ENCODE measurements around the gene ZNF112. TPM values are rescaled to one million over a fixed set of nuclear protein-coding genes. Genes with fewer than 3 reads are reported as not detected.
A peak's percentile ranks its signal among the peaks of the same experiment; 100 is the strongest.
"Not testable (repeated sequence)": the region's sequence is repeated elsewhere in the genome, so short reads cannot be mapped to it uniquely, and the experiment has no call there.

ZNF112 gene
- total and polyA plus RNA-seq, 8 donors, result 3.2 to 13.1 (median 11.7) TPM

DNA sequence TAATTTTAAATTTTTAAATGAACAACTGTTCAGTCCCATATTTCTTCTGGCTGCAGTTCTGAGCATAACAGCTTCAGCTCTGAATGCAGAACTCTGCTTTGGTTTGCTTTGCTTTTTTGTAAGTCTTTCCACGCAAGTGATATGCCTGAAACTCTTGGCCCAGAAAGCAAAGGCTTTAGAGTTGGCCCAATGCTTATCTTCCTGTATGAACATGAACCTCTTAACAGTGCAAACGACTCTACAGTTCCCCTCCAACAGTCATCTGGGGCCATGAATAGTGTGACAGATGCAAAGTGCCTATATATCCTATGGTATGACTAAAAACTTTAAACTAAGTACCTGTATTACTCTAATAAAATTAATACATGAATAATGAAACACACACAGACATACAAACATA lies 14.7 kb downstream of the ZNF112 start:
- ATAC-seq (no peak), DNase-seq (no peak)
- H3K4me1 ChIP-seq, result no peaks in the 10 kb centered on the region
- no peak overlapping the region for H3K4me3 ChIP-seq
- H3K36me3 ChIP-seq, result peaks cover 0 to 67% of the 10 kb centered on the region in 2 donors
- TF ChIP-seq, protein P1, sequence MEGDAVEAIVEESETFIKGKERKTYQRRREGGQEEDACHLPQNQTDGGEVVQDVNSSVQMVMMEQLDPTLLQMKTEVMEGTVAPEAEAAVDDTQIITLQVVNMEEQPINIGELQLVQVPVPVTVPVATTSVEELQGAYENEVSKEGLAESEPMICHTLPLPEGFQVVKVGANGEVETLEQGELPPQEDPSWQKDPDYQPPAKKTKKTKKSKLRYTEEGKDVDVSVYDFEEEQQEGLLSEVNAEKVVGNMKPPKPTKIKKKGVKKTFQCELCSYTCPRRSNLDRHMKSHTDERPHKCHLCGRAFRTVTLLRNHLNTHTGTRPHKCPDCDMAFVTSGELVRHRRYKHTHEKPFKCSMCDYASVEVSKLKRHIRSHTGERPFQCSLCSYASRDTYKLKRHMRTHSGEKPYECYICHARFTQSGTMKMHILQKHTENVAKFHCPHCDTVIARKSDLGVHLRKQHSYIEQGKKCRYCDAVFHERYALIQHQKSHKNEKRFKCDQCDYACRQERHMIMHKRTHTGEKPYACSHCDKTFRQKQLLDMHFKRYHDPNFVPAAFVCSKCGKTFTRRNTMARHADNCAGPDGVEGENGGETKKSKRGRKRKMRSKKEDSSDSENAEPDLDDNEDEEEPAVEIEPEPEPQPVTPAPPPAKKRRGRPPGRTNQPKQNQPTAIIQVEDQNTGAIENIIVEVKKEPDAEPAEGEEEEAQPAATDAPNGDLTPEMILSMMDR (IDR thresholded peaks at IDR 0.05), result no peak
- peaks cover 0 to 92% of the 10 kb centered on the region in 2 donors for H3K9me3 ChIP-seq
- intact Hi-C loops (cut with DNase I), result no loop called here
- no peak overlapping the region for H3K27ac ChIP-seq
- no peaks in the 10 kb centered on the region for H3K27me3 ChIP-seq

DNA sequence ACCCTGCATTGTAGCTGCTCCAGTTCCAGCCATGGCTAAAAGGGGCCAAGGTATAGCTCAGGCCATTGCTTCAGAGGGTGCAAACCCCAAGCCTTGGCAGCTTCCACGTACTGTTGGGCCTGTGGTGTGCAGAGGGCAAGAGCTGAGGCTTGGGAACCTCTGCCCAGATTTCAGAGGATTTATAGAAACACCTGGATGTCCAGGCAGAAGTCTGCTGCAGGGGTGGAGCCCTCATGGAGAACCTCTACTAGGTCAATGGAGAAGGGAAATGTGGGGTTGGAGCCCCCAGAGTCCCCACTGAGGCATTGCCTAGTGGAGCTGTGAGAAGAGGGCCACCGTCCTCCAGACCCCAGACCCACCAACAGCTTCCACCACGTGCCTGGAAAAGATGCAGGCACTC lies 21.8 kb downstream of the ZNF112 start:
- DNase-seq, result peak in 1 of 4 donors; percentile 18
- ATAC-seq; intact Hi-C loops (cut with DNase I); H3K4me3 ChIP-seq; H3K27ac ChIP-seq; H3K27me3 ChIP-seq; H3K4me1 ChIP-seq: not testable (repeated sequence)
- peaks cover 0 to 92% of the 10 kb centered on the region in 2 donors for H3K9me3 ChIP-seq
- peaks cover 4 to 95% of the 10 kb centered on the region in 2 donors for H3K36me3 ChIP-seq

GRCh38 chr19:44332145-44332544 lies 24.3 kb downstream of the ZNF112 start:
- TF ChIP-seq, protein P1 (IDR thresholded peaks at IDR 0.05), result no peak
- peaks cover 0 to 97% of the 10 kb centered on the region in 2 donors for H3K9me3 ChIP-seq
- intact Hi-C loops (cut with DNase I), result no loop called here
- no peak overlapping the region for H3K4me3 ChIP-seq
- peaks cover 4 to 98% of the 10 kb centered on the region in 2 donors for H3K36me3 ChIP-seq
- H3K4me1 ChIP-seq, result no peaks in the 10 kb centered on the region
- ATAC-seq (no peak), DNase-seq (no peak)
- H3K27me3 ChIP-seq, result no peaks in the 10 kb centered on the region
- H3K27ac ChIP-seq, result no peak overlapping the region

DNA sequence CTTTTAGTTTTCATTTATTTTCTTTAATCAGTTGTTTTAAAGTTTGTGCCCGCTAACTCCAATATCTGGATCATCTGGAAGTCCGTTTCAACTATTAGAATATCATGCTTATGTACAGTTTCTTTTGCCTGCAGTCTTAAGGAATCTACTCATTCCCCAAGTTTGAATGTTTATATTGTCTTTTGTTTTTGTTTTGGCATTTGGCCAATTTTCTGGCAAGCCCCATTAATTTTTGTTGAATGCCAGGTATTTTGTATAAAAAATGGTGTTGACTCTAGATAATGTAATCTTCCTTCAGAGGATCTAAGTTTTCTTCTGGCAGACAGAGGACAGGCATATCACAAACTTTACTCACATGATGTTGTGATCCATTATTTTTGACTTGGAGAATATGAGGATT lies 40.6 kb downstream of the ZNF112 start:
- DNase-seq (no peak), ATAC-seq (no peak)
- intact Hi-C loops (cut with DNase I), result no loop called here
- H3K36me3 ChIP-seq, result no peaks in the 10 kb centered on the region
- H3K9me3 ChIP-seq, result peaks cover 0 to 90% of the 10 kb centered on the region in 2 donors
- H3K4me1 ChIP-seq, result no peaks in the 10 kb centered on the region
- H3K4me3 ChIP-seq, result no peak overlapping the region
- no peaks in the 10 kb centered on the region for H3K27me3 ChIP-seq
- no peak overlapping the region for H3K27ac ChIP-seq
- TF ChIP-seq, protein P1 (IDR thresholded peaks at IDR 0.05), result no peak

GRCh38 chr19:44313231-44313630 lies 43.2 kb downstream of the ZNF112 start:
- TF ChIP-seq, protein P1 (IDR thresholded peaks at IDR 0.05), result no peak
- Histone ChIP-seq H3K4me1 (no peaks in the 10 kb centered on the region), H3K4me3 (no peak overlapping the region), H3K27ac (no peak overlapping the region), H3K36me3 (no peaks in the 10 kb centered on the region), H3K27me3 (no peaks in the 10 kb centered on the region), H3K9me3 (peaks cover 0 to 88% of the 10 kb centered on the region in 2 donors)
- DNase-seq (no peak), ATAC-seq (no peak)
- intact Hi-C loops (cut with DNase I), result no loop called here

- intact Hi-C loops (cut with DNase I), result no loop called here
- ATAC-seq (no peak), DNase-seq (no peak)
- Histone ChIP-seq H3K27me3 (no peaks in the 10 kb centered on the region), H3K9me3 (peaks cover 0 to 66% of the 10 kb centered on the region in 2 donors), H3K27ac (no peak overlapping the region), H3K4me1 (peaks cover 0 to 10% of the 10 kb centered on the region in 2 donors), H3K4me3 (no peak overlapping the region), H3K36me3 (no peaks in the 10 kb centered on the region)
- TF ChIP-seq, protein P1 (IDR thresholded peaks at IDR 0.05), result no peak
These were observed 48.5 kb downstream of the ZNF112 start for GRCh38 chr19:44308011-44308410.
